Keratinocyte (primary cell): ENCODE measurements around the gene TSC22D4. TPM values are rescaled to one million over a fixed set of nuclear protein-coding genes. Genes with fewer than 3 reads are reported as not detected.
"Not testable (repeated sequence)": the region's sequence is repeated elsewhere in the genome, so short reads cannot be mapped to it uniquely, and the experiment has no call there.

Source experiments
- DNase-seq: peaks from one replicate; pipeline ENCODE4 v3.0.0-alpha.2; 2011; ENCODE audit warnings: low read depth, missing footprints, low spot score
- FAIRE-seq: peaks from 2 replicates; lab custom pipeline; 2011; peaks lifted over from hg19 to GRCh38; lab: Jason Lieb, UNC
- H2AFZ ChIP-seq: 2 replicates; pipeline ENCODE4 v1.6.0; 2012; ENCODE audit warnings: low read length, control low read depth, inconsistent platforms; ENCODE audit not compliant: control insufficient read depth
- H3K27ac ChIP-seq: 2 replicates; pipeline ENCODE4 v1.5.1; 2011; ENCODE audit warnings: low read length; ENCODE audit not compliant: control insufficient read depth, insufficient read depth
- H3K27me3 ChIP-seq: 3 replicates; pipeline ENCODE4 v1.6.0; 2011; ENCODE audit warnings: low read length; ENCODE audit not compliant: control insufficient read depth, insufficient read depth; ENCODE audit errors: extremely low read depth
- H3K36me3 ChIP-seq, 2 experiments: 2 replicates in 1 of 2; 3 replicates in 1 of 2; pipeline ENCODE4 v1.5.1; 2011; ENCODE audit warnings: low read length in 2 of 2, mild to moderate bottlenecking in 1 of 2; ENCODE audit not compliant: control insufficient read depth in 2 of 2, insufficient read depth in 2 of 2; ENCODE audit errors: extremely low read depth in 1 of 2
- H3K4me1 ChIP-seq: 3 replicates; pipeline ENCODE4 v1.5.1; 2011; ENCODE audit warnings: low read length; ENCODE audit not compliant: control insufficient read depth, insufficient read depth; ENCODE audit errors: extremely low read depth
- H3K4me2 ChIP-seq: 3 replicates; pipeline ENCODE4 v1.6.0; 2011; ENCODE audit warnings: low read depth, low read length; ENCODE audit not compliant: control insufficient read depth, insufficient read depth; ENCODE audit errors: extremely low read depth
- H3K4me3 ChIP-seq, 3 experiments: fragments of 200-600 bp in 1 of 3; sonication (generic) in 1 of 3; 2 replicates in 2 of 3; 3 replicates in 1 of 3; pipeline ENCODE4 v1.5.1; 2011 to 2016; ENCODE audit warnings: low read length in 3 of 3, mild to moderate bottlenecking in 3 of 3, control low read depth in 2 of 3, inconsistent platforms in 1 of 3, low read depth in 1 of 3, mixed read lengths in 1 of 3, mixed run types in 1 of 3, moderate library complexity in 1 of 3; ENCODE audit not compliant: control insufficient read depth in 2 of 3, insufficient read depth in 2 of 3; ENCODE audit errors: extremely low read depth in 1 of 3
- H3K79me2 ChIP-seq: 2 replicates; pipeline ENCODE4 v1.6.0; 2012; ENCODE audit warnings: low read length; ENCODE audit not compliant: control insufficient read depth, insufficient read depth
- H3K9ac ChIP-seq: 3 replicates; pipeline ENCODE4 v1.6.0; 2011; ENCODE audit warnings: low read length; ENCODE audit not compliant: control insufficient read depth, insufficient read depth; ENCODE audit errors: extremely low read depth
- H3K9me1 ChIP-seq: 3 replicates; pipeline ENCODE4 v1.6.0; 2011; ENCODE audit warnings: low read length; ENCODE audit not compliant: control insufficient read depth, insufficient read depth; ENCODE audit errors: extremely low read depth
- H3K9me3 ChIP-seq: 2 replicates; pipeline ENCODE4 v1.5.1; 2012; ENCODE audit warnings: low read depth, low read length; ENCODE audit not compliant: control insufficient read depth
- H4K20me1 ChIP-seq: 3 replicates; pipeline ENCODE4 v1.6.0; 2011; ENCODE audit warnings: low read length; ENCODE audit not compliant: control insufficient read depth, insufficient read depth; ENCODE audit errors: extremely low read depth
- CTCF ChIP-seq, 3 experiments: IDR thresholded peaks in 1 of 3; conservative IDR thresholded peaks in 1 of 3; optimal IDR thresholded peaks in 1 of 3; 2 replicates in 2 of 3; 3 replicates in 1 of 3; pipeline versions ENCODE3 to v1.5.1; 2011; ENCODE audit warnings: low read length in 3 of 3, mild to moderate bottlenecking in 3 of 3, moderate library complexity in 2 of 3, control low read depth in 1 of 3, inconsistent platforms in 1 of 3; ENCODE audit not compliant: insufficient read depth in 2 of 3; ENCODE audit errors: extremely low read depth in 1 of 3
- EZH2 ChIP-seq: IDR thresholded peaks from one replicate; pipeline ENCODE4 v1.6.1; 2012; ENCODE audit warnings: inconsistent platforms, mild to moderate bottlenecking, low read length, moderate library complexity
- dilution Hi-C: fragments of 300-500 bp; cut with MboI; formaldehyde crosslinking; loops from one replicate; pipeline ENCODE4 v1.7.0; 2020; ENCODE audit warnings: low sequenced_read_pairs; ENCODE audit not compliant: extremely low pct_ligation_motif_present
- polyA plus RNA-seq, 5 experiments: library from polyadenylated mRNA; depleted of rRNA in 3 of 5; stranded (reverse) in 3 of 5; stranded (forward) in 1 of 5; unstranded in 1 of 5; fragments of >200 nt; gene quantifications; 1 replicate in 1 of 5; 2 replicates in 3 of 5; 3 replicates in 1 of 5; pipeline versions ENCODE4 v1.2.1 to v1.2.3, GENCODE V29; 2011 to 2012; ENCODE audit warnings: missing spikeins in 2 of 5, low read depth in 1 of 5, low replicate concordance in 1 of 5

The TSC22D4 gene
- polyA plus RNA-seq, 1 donor (not counting 4 experiments of a cell fraction or from before 2014, with no cell fraction given): 8.4 TPM

DNA sequence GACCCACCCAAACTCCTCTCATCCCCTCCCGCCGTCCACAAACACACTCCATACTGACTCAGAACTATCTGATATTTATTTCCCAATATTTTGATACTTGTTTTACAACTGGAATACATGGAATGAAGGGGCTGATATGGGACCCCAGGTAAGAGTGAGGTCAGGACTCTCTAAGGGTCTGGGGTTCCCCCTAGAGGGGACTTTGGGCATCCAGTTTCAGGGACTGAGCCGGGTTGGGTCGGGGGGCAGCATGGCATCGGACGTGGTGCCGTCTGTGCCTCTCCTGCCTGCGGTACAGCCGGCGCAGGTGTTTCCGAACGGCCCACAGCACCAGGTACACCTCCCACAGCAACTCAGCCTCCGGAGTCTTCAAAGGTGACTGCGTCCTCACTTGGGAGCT is 22.5 kb downstream of the TSC22D4 start:
- TF ChIP-seq CTCF (optimal IDR thresholded peaks at IDR 0.05 in 1 of 3, IDR thresholded peaks at IDR 0.05 in 1 of 3, conservative IDR thresholded peaks at IDR 0.05 in 1 of 3; ENCODE audit: extremely low read depth in 1 of 3, insufficient read depth in 2 of 3, low read length in 3 of 3): no peak
- no peak for TF ChIP-seq EZH2
- dilution Hi-C loops: no loop called here
- H4K20me1 ChIP-seq: no peaks in the 10 kb centered on the region

DNA sequence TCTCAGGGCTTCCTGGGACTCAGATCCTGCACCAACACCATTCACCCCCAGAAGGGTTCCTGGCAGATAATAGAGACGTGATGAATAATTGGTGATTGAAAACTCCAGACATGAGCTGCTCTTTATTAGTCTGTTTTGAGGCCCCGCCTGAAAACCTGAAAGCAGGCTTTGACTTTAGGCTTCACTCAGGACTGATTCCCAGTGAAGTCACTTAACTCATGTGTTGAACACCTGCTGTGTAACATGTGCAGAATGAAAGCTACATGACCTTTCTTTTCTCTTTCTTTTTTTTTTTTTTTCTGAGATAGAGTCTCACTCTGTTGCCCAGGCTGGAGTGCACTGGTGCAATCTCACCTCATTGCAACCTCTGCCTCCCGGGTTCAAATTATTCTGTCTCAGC is 23.8 kb downstream of the TSC22D4 start:
- no peak for TF ChIP-seq CTCF (optimal IDR thresholded peaks at IDR 0.05 in 1 of 3, IDR thresholded peaks at IDR 0.05 in 1 of 3, conservative IDR thresholded peaks at IDR 0.05 in 1 of 3; ENCODE audit: extremely low read depth in 1 of 3, insufficient read depth in 2 of 3, low read length in 3 of 3)
- TF ChIP-seq EZH2: no peak
- no peaks in the 10 kb centered on the region for H3K79me2 ChIP-seq
- H3K4me3 ChIP-seq: no peak overlapping the region
- H2AFZ ChIP-seq: no peak overlapping the region
- DNase-seq (no peak), FAIRE-seq (no peak)
- H3K36me3 ChIP-seq: no peaks in the 10 kb centered on the region
- no peaks in the 10 kb centered on the region for H3K27me3 ChIP-seq
- no peaks in the 10 kb centered on the region for H3K9me1 ChIP-seq
- dilution Hi-C loops: no loop called here
- H3K4me2 ChIP-seq: no peak overlapping the region
- no peak overlapping the region for H3K9ac ChIP-seq
- no peaks in the 10 kb centered on the region for H3K9me3 ChIP-seq
- no peaks in the 10 kb centered on the region for H4K20me1 ChIP-seq
- peaks cover 3% of the 10 kb centered on the region for H3K4me1 ChIP-seq
- no peak overlapping the region for H3K27ac ChIP-seq

More for the DNA sequence above, 22.5 kb downstream of the TSC22D4 start:
- Histone ChIP-seq H3K79me2 (no peaks in the 10 kb centered on the region), H2AFZ (no peak overlapping the region), H3K4me2 (no peak overlapping the region), H3K9me3 (no peaks in the 10 kb centered on the region), H3K4me1 (no peaks in the 10 kb centered on the region), H3K9me1 (no peaks in the 10 kb centered on the region), H3K4me3 (no peak overlapping the region), H3K36me3 (peaks cover 0 to 6% of the 10 kb centered on the region in 2 experiments), H3K27me3 (no peaks in the 10 kb centered on the region), H3K27ac (no peak overlapping the region), H3K9ac (no peak overlapping the region)
- DNase-seq (no peak), FAIRE-seq (no peak)

DNA sequence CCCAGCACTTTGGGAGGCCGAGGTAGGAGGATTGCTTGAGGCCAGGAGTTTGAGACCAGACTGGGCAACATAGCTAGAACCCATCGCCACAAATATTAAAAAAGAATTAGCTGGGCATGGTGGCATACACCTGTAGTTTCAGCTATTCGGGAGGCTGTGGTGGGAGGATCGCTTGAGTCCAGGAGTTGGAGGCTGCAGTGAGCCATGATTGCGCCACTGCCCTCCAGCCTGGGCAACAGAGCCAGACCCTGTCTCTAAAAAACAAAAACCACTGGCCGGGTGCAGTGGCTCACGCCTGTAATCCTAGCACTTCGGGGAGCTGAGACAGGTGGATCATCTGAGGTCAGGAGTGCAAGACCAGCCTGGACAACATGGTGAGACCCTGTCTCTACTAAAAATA is 25.2 kb downstream of the TSC22D4 start:
- H3K4me1 ChIP-seq, H2AFZ ChIP-seq, H3K9me3 ChIP-seq, H3K9ac ChIP-seq, FAIRE-seq, H3K4me3 ChIP-seq, H3K36me3 ChIP-seq, H3K9me1 ChIP-seq, DNase-seq, H3K27me3 ChIP-seq, H3K4me2 ChIP-seq, H3K79me2 ChIP-seq, dilution Hi-C loops, H4K20me1 ChIP-seq, H3K27ac ChIP-seq: not testable (repeated sequence)
